Thyroid gland (tissue), 4 donors: ENCODE results near the gene ZNF474.

Source experiments
- POLR2A ChIP-seq, 2 donors: fragments of 450-650 bp; IDR thresholded peaks; one replicate each; pipeline ENCODE4 v1.6.1; 2017; ENCODE audit warnings: antibody characterized with exemption in 2 of 2, mild to moderate bottlenecking in 2 of 2, moderate library complexity in 1 of 2
- TF ChIP-seq, protein P1 (sequence below), 6 experiments: fragments of 200-600 bp in 3 of 6; fragments of 450-650 bp in 3 of 6; sonication (generic) in 3 of 6; IDR thresholded peaks; one replicate each; pipeline ENCODE4 v1.5.1; 2016 to 2019; ENCODE audit warnings: antibody characterized with exemption in 6 of 6, mild to moderate bottlenecking in 2 of 6, inconsistent platforms in 1 of 6, moderate library complexity in 1 of 6

GRCh38 chr5:122155546-122155945, 26.2 kb downstream of the ZNF474 start:
- TF ChIP-seq, protein P1, sequence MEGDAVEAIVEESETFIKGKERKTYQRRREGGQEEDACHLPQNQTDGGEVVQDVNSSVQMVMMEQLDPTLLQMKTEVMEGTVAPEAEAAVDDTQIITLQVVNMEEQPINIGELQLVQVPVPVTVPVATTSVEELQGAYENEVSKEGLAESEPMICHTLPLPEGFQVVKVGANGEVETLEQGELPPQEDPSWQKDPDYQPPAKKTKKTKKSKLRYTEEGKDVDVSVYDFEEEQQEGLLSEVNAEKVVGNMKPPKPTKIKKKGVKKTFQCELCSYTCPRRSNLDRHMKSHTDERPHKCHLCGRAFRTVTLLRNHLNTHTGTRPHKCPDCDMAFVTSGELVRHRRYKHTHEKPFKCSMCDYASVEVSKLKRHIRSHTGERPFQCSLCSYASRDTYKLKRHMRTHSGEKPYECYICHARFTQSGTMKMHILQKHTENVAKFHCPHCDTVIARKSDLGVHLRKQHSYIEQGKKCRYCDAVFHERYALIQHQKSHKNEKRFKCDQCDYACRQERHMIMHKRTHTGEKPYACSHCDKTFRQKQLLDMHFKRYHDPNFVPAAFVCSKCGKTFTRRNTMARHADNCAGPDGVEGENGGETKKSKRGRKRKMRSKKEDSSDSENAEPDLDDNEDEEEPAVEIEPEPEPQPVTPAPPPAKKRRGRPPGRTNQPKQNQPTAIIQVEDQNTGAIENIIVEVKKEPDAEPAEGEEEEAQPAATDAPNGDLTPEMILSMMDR (IDR thresholded peaks at IDR 0.05): no peak
- TF ChIP-seq POLR2A (IDR thresholded peaks at IDR 0.05): no peak
